Right renal cortex interstitium (tissue), 3 donors: ENCODE results near the gene NSF. TPM values are rescaled to one million over a fixed set of nuclear protein-coding genes. Genes with fewer than 3 reads are reported as not detected.

Experiments used
- DNase-seq, 3 donors: peaks; one replicate each; pipeline ENCODE4 v3.0.0-alpha.2; 2013; ENCODE audit warnings: low read depth in 3 of 3, low spot score in 2 of 3
- polyA plus RNA-seq, 3 donors: library from polyadenylated mRNA; unstranded; fragments of 120-200 nt; gene quantifications; one replicate each; pipeline ENCODE4 v1.2.1, GENCODE V29; 2013; ENCODE audit not compliant: insufficient read length in 3 of 3

The NSF gene
- polyA plus RNA-seq, 3 donors, result 36.8 to 41.0 (median 40.8) TPM

DNA sequence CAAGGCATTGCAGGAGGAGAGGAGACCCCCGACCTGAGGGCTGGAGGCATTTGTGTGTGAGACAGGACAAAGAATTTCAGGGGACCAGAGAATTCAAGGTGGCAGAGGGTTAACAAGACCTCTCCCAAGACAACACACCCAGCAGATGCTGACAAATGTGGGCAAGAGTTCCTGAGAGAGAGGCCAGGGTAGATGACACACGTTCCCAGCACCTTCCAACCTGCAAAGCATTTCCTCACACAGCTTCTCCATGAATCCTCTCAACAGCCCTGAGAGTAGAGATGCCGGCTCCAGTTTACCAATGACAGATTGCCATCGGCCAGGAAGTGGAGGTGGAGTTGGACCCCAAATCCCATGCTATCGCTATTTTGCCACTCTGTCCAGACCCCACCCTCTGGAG is 203.1 kb downstream of the NSF start:
- no peak for DNase-seq

DNA sequence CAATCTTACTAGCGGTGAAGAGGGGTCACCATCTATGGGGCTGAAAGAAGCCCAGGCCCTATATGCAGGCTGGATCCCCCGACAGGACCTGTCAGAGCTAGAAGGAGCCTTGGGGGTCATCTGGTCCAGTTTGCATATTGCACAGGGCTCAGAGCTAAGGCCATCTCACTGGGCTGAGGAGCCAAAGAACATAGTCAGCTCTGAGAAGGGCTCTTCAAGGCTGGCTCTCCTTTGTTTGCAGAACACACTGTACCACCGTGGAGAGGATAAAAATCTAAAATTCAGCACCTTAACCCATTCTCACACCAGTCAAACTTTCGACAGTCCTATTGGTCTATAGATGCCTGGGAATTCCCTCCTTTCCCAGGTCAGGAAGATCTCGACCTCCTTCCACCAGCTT is 203.8 kb downstream of the NSF start:
- no peak for DNase-seq

DNA sequence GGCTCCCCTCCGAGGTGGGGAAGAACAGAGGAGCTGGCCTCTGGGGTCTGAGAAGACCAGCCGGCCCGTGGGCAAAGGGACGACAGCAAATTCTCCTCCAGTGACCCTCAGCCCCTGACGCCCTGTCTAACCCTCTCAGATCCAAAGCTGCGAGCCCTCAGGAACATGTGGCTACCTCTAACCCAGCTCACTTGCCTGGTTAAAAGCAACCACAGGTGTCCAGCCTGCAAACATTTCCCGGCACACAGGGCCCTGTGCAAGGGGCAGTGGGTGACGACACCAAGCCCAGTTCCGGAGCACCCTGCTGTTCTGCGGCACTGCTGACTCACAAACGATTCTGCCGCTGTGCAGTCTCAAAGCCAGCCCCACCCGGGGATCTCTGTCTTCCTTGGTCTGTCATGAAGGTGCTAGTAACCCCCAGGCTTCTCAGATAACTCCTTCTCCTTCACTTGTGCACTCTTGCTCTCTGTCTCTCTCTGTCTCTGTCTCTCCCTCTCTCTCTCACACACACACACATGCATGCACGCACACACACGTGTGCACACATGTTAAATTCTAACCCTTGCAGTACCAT is 205.0 kb downstream of the NSF start:
- no peak for DNase-seq

DNA sequence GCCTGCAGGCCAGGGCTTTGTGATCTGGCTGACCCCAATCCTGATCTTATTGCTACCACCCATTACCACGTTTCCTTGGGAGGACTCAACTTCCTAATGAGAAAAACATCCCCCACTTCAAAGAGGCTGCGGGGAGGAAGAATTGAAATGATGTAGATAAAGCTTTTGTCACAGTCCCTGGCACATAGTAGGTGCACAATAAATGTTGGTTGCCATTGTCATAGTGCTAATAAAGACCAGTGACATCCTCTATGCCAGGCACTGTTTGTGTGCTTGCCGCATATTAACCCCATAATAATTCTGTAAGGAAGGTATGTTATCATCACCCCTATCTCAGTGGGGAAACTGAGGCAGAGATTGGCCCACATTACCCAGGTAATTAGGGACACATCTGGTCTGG is 205.6 kb downstream of the NSF start:
- DNase-seq, result no peak

DNA sequence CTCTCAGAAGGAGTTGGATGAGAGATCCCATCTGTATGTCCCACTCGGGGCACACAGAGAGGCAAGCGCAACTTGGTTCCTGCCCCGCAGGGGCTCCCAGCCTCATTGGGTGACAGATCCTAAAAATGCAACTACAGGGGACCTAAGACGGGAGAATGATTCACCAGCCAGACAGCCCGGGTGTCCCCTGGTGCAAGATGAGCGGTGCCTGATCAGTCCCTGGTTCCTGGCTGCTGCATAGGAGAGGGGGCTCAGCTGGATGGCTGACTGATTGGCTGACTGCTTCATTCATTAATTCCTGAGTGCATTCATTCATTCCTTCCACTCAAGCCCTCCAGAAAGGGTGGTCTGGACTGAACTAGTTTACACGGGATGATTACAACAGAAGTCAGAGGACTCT is 206.1 kb downstream of the NSF start:
- no peak for DNase-seq

DNA sequence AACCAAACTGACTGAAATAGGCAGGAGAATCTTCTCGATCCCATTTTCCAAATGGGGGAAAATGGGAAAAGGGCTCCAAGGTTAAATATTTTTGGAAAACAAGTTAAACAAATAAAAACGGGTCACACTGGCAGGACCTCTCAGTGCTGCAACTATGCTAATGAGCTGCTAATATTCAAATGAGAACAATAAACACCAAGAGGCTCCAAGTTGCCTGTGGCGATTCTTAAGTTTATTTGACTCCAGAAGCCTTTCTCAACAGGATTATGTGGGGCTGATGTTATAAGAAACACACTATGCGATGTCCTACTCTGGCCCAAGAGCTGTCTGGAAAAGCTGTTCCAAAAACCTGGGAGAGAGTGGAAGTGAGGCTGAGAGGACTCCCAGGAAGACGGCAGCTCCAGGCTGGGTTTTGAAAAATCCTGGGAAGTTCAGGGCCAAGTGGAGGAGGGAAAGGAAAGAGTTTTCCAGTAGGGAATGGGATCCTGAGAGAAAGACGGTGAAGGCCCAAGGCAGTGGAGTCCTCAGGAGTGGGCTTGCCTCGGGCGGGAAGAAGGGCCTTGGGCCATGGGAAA is 206.6 kb downstream of the NSF start:
- DNase-seq, result no peak

DNA sequence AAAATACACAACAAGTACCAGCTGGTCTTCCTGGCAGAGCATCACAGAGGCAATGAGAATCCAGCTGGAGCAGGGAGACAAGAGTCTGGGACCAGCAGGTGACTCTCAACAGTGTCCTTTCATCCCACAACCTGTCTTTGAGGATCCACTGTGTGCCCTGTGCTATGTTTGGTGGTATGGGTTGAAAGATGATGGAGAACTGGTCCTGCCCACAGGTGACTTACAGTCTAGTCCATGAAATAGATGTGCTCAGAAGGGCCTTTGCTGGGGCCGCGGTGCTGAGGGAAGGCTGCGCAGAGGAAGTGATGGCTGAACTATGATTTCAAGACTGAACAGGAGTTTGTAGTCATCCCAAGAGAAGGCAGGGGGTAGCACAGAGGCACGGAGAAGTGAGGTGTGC is 210.1 kb downstream of the NSF start:
- DNase-seq, result no peak

DNA sequence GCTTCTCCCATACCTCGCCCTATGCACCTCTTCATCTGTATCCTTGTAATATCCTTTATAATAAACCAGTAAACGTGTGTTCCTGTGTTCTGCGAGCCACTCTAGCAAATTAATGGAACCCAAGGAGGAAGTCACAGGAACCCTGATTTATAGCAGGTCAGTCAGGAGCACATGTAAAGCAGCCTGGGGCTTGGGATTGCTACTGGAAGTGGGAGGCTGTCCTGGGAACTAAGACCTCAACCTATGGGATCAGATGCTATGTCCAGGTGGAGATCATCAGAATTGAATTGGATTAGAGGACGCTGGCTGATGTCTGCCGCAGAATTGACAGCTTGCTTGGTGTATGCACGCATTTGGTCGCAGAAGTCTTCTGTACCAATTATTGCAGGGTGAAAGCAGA is 212.3 kb downstream of the NSF start:
- no peak for DNase-seq

DNA sequence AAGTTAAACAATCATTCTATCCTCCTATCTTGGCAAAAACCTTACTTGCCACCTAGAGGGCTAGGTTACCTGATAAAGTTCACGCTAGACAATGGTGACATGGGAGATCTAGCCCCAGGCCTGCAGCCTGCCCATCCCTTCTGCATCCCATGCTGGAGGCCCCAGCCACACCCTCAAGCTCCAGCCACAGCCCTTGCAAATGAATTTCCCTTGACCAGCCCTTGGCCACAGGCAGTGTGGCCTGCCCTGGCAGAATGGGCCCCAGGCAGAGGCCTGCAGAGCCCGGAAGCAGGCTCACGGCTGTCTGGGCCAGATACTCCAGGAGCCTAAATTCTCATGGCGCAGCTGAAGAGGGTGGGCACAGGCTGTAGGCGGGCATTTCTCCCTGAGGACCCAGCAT is 213.1 kb downstream of the NSF start:
- DNase-seq, result no peak

DNA sequence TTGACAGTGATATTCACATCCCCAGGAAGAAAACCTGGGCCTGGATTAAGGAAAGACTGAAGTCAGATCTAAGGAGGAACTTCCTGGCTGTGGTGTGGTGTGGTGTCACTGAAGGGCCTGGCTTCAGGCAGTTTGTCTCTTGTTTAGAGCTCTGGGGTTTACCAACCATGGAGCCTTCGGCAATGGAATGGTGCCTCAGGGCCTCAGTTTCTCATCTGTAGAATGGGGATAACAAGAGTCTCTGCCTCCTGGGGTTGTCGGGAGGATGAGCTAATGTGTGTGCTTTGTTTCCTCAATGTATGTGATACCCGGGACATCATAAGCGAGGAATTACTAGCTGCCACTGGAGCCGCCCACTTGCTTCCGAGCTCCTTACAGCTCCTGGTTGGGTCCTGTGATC is 215.3 kb downstream of the NSF start:
- no peak for DNase-seq

Other genes starting within 250 kb of the NSF start
- 10 to 100 TPM; 11.9 to 18.6 (median 14.5) TPM for gene ARL17B, start 228.9 kb upstream of the NSF start, polyA plus RNA-seq
- gene LRRC37A2, start 78.2 kb upstream of the NSF start, polyA plus RNA-seq, result 10 to 100 TPM; 21.3 to 36.3 (median 25.6) TPM
- gene ARL17A, start 11.0 kb upstream of the NSF start, polyA plus RNA-seq, result 10 to 100 TPM; 17.6 to 28.8 (median 21.7) TPM
- gene WNT3, start 228.0 kb downstream of the NSF start, polyA plus RNA-seq, result 1 to 10 TPM; 1.4 to 2.1 (median 1.4) TPM